ENCODE data around the gene LRP1.

Gene LRP1

DNA sequence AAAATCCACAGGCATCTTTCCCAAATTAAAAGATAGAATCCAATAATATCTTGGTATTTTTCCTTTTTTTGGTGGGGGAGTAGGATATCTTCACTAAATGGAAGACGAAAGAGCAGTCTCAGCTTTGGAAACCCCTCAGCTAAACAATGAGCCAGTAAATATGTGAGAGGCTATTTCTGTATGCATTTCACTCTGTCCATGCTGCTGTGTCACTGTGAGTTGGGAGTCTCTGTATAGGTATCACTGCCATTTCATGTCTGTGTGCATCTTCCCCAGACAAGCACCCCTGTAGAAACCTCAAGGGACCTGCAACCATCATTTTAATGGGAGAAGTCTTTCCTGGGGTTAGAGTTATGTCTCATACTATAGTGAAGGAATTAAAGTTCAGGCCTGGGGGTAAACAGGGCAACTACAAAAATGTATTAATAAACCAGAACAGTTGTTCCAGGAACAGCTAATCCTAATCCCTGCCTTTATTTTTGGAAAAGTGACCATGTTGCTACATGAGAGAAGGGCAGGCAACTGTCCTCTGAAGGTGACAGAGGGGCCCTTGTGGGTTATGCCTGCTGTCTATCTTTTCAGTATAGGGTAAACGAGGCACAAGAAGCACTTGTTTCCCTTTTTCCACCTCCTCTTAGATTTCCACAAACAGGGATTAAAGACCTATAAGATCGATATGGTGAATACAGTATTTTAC lies 134.0 kb downstream of the LRP1 start:
- no peak overlapping the region for H3K27ac ChIP-seq
- no peak for DNase-seq (ENCODE audit: low read depth, low spot score)
